SU-DHL-6 (cell line): ENCODE measurements around the gene MMP23B.

Source experiments
- CTCF ChIP-seq: fragments of 200-600 bp; sonication (generic); IDR thresholded peaks from one replicate; pipeline ENCODE4 v1.5.1; 2017; ENCODE audit warnings: antibody characterized with exemption, mild to moderate bottlenecking, low read length, moderate library complexity; ENCODE audit not compliant: insufficient read depth, poor library complexity, severe bottlenecking
- EZH2phosphoT487 ChIP-seq: fragments of 200-600 bp; sonication (generic), shearing (Covaris generic); conservative IDR thresholded peaks from 2 replicates; pipeline ENCODE4 v1.6.1; 2018; ENCODE audit warnings: mild to moderate bottlenecking, antibody characterized with exemption, low read length, moderate library complexity, mixed read lengths

GRCh38 chr1:1614204-1614953, 17.6 kb upstream of the MMP23B start:
- TF ChIP-seq CTCF = no peak
- no peak for TF ChIP-seq EZH2phosphoT487
